Parathyroid adenoma (tissue), 2 donors: ENCODE results near the gene RAB3IP.
A peak's percentile ranks its signal among the peaks of the same experiment; 100 is the strongest.

Experiments
- H2AFZ ChIP-seq: fragments of 300-600 bp; sonication (generic); one replicate; pipeline ENCODE4 v1.7.0; 2017; ENCODE audit warnings: antibody characterized with exemption, mild to moderate bottlenecking
- H3K27ac ChIP-seq: fragments of 300-600 bp; sonication (generic); one replicate; pipeline ENCODE4 v1.7.0; 2017
- H3K27me3 ChIP-seq: fragments of 300-600 bp; sonication (generic); one replicate; pipeline ENCODE4 v1.7.0; 2017; ENCODE audit warnings: low read length; ENCODE audit not compliant: control insufficient read depth, insufficient read depth
- H3K36me3 ChIP-seq: fragments of 300-600 bp; sonication (generic); one replicate; pipeline ENCODE4 v1.7.0; 2017; ENCODE audit warnings: low read length; ENCODE audit not compliant: control insufficient read depth, insufficient read depth
- H3K4me1 ChIP-seq: fragments of 300-600 bp; sonication (generic); one replicate; pipeline ENCODE4 v1.7.0; 2017; ENCODE audit warnings: control low read depth
- H3K4me2 ChIP-seq: fragments of 300-600 bp; sonication (generic); one replicate; pipeline ENCODE4 v1.7.0; 2017; ENCODE audit warnings: low read length
- H3K4me3 ChIP-seq: fragments of 300-600 bp; sonication (generic); one replicate; pipeline ENCODE4 v1.7.0; 2017; ENCODE audit warnings: low read depth, low read length
- H3K79me2 ChIP-seq: fragments of 300-600 bp; sonication (generic); one replicate; pipeline ENCODE4 v1.7.0; 2017; ENCODE audit warnings: control low read depth
- H3K9ac ChIP-seq: fragments of 300-600 bp; sonication (generic); one replicate; pipeline ENCODE4 v1.7.0; 2017; ENCODE audit warnings: mild to moderate bottlenecking
- H3K9me3 ChIP-seq: fragments of 300-600 bp; sonication (generic); one replicate; pipeline ENCODE4 v1.7.0; 2017; ENCODE audit warnings: low read length; ENCODE audit not compliant: control insufficient read depth
- TF ChIP-seq, protein P1 (sequence below): fragments of 300-600 bp; sonication (generic); IDR thresholded peaks from one replicate; pipeline ENCODE4 v1.7.0; 2017; ENCODE audit warnings: antibody characterized with exemption, mild to moderate bottlenecking
- donor health status: primary hyperparathyroidism.

Gene RAB3IP

DNA sequence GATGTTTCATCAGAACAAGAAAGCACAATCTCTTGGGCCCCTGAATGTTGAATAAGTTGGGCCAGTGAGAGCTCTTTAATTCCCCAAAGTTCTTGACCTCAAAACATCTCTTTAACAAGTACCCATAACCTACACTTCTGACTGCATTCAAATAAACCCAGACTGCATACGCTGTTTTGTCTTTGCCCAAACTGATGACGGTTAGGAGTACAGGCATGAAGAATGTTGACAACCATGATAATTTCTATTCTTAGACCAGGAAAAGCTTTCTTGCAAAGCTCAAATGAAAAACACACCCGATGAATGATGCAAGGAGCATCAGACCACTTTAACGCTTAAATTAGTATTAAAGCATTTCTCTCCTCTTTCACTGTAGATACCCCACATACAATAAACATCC, 11.7 kb upstream of the RAB3IP start:
- H3K27me3 ChIP-seq: no peaks in the 10 kb centered on the region
- H3K4me3 ChIP-seq: no peak overlapping the region
- H3K9ac ChIP-seq: no peak overlapping the region
- TF ChIP-seq, protein P1, sequence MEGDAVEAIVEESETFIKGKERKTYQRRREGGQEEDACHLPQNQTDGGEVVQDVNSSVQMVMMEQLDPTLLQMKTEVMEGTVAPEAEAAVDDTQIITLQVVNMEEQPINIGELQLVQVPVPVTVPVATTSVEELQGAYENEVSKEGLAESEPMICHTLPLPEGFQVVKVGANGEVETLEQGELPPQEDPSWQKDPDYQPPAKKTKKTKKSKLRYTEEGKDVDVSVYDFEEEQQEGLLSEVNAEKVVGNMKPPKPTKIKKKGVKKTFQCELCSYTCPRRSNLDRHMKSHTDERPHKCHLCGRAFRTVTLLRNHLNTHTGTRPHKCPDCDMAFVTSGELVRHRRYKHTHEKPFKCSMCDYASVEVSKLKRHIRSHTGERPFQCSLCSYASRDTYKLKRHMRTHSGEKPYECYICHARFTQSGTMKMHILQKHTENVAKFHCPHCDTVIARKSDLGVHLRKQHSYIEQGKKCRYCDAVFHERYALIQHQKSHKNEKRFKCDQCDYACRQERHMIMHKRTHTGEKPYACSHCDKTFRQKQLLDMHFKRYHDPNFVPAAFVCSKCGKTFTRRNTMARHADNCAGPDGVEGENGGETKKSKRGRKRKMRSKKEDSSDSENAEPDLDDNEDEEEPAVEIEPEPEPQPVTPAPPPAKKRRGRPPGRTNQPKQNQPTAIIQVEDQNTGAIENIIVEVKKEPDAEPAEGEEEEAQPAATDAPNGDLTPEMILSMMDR: no peak
- H3K4me2 ChIP-seq: no peak overlapping the region
- H3K27ac ChIP-seq: no peak overlapping the region
- H3K79me2 ChIP-seq: no peaks in the 10 kb centered on the region
- no peaks in the 10 kb centered on the region for H3K36me3 ChIP-seq
- H2AFZ ChIP-seq: no peak overlapping the region
- no peaks in the 10 kb centered on the region for H3K9me3 ChIP-seq
- H3K4me1 ChIP-seq: no peaks in the 10 kb centered on the region

DNA sequence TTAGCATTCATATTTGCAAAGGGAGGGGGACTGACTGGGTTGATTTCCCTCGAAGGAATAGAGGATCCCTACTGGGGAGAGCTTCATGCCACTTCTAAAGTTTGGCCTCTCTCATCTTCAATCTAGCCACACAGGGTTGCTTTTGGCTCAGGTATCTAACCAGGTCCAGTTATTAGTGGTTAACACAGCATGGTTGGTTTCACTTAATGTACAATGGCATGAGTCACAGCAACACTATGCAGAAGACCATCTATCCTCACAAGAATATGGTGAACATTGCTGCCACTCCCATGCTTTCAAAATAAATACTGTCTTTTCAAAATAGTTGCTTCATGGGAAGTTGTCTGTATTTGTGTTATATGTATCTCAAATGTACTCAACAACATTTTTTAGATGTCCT, 6.6 kb upstream of the RAB3IP start:
- Histone ChIP-seq H3K9ac (no peak overlapping the region), H3K79me2 (no peaks in the 10 kb centered on the region), H3K36me3 (no peaks in the 10 kb centered on the region), H3K4me1 (no peaks in the 10 kb centered on the region), H3K27me3 (no peaks in the 10 kb centered on the region), H3K27ac (no peak overlapping the region), H3K9me3 (no peaks in the 10 kb centered on the region), H3K4me2 (no peak overlapping the region), H2AFZ (no peak overlapping the region), H3K4me3 (no peak overlapping the region)
- TF ChIP-seq, protein P1: no peak

DNA sequence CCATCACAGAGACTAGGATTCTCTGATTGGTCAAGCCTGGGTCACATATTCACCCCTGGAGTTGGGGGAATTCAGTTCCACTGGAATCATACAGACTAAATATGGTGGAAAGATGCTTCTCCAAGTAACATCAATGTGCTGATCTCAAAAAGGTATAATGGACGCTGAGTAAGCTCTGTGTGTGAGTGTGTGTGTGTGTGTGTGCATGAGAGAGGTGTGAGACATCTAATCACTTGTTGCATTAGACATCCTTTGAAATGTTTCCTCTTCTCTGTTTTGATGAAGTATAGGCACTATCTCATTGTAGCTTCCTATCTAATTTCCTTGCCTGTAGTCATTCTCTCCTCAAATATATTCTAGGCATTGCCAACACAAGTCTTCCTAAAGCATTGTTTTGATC, 5.0 kb upstream of the RAB3IP start:
- no peak overlapping the region for H3K27ac ChIP-seq
- H3K4me2 ChIP-seq: no peak overlapping the region
- no peaks in the 10 kb centered on the region for H3K4me1 ChIP-seq
- no peaks in the 10 kb centered on the region for H3K27me3 ChIP-seq
- TF ChIP-seq, protein P1: no peak
- H3K9me3 ChIP-seq: no peaks in the 10 kb centered on the region
- no peak overlapping the region for H3K9ac ChIP-seq
- no peaks in the 10 kb centered on the region for H3K79me2 ChIP-seq
- H3K4me3 ChIP-seq: no peak overlapping the region
- no peaks in the 10 kb centered on the region for H3K36me3 ChIP-seq
- no peak overlapping the region for H2AFZ ChIP-seq

DNA sequence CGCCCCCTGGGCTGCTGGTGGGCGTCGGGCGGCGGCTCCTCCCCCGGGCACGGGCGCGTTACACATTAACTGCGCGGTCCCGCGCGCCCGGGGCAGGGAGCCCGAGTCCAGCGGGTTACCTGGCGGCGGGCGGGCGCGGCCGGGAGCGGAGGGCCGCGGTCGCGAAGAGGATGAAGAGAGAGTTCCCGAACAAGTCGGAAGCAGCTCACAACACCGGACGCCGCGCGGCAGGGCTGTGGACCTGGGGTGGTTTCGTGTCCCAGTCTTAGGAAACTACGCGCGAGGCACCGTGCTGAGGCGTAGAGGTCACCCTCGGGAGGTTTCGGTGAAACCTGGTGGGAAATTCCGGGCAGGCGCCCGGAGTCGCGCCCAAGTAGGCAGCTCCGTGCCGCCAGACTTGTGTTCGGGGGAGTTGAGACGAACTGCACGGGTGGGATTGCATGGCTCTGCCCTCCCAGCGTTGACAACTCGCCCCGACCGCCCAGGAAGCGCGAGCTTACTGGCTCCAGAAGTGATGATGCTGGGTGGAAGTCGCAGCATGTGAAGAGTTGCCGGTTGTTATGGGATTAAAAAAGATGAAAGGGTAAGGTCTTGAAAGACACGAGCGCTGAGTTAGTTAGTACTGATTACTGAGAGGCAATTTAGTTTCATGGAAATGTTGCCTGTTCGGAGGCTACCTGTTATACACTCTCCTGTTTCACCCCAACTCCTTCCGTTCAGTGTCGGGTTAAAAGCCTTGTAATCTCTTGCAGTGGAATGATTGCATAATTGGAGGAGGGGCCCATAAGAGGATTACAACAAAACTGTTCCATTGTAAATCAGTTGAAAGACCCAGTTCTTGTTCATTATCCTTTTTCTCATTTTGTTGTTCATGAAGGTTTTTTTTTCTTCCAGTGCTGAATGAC, 879 bp downstream of the RAB3IP start:
- Histone ChIP-seq H3K36me3 (no peaks in the 10 kb centered on the region), H3K9me3 (no peaks in the 10 kb centered on the region), H3K4me3 (peak overlapping the region; percentile 78), H2AFZ (peak overlapping the region; percentile 93), H3K4me2 (peak overlapping the region; percentile 85), H3K27ac (peak overlapping the region; percentile 78), H3K79me2 (no peaks in the 10 kb centered on the region), H3K27me3 (no peaks in the 10 kb centered on the region), H3K9ac (no peak overlapping the region), H3K4me1 (peaks cover 5% of the 10 kb centered on the region)
- TF ChIP-seq, protein P1: no peak

DNA sequence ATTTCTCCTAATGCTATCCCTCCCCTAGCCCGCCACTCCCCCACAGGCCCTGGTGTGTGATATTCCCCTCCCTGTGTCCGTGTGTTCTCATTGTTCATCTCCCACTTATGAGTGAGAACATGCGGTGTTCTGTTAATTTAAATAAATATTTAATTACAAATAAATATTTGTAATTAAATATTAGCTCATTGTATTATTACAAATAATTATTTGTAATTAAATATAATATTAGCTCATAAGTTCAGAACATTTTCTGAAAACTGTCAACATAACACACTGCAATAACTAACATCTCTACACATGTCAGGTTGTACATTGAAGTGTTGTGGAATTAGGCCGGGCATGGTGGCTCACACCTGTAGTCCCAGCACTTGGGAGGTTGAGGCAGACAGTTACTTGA, 5.4 kb downstream of the RAB3IP start:
- Histone ChIP-seq H3K27me3 (no peaks in the 10 kb centered on the region), H3K27ac (no peak overlapping the region), H3K4me1 (peaks cover 5% of the 10 kb centered on the region), H3K4me3 (no peak overlapping the region), H3K79me2 (peaks cover 10% of the 10 kb centered on the region), H3K9me3 (no peaks in the 10 kb centered on the region), H3K9ac (no peak overlapping the region), H3K36me3 (no peaks in the 10 kb centered on the region), H2AFZ (no peak overlapping the region), H3K4me2 (no peak overlapping the region)
- TF ChIP-seq, protein P1: no peak
